H9 (cell line): Measurements from ENCODE around the gene BAIAP2L1. TPM values are rescaled to one million over a fixed set of nuclear protein-coding genes. Genes with fewer than 3 reads are reported as not detected.

Source experiments
- DNase-seq: peaks from one replicate; pipeline ENCODE4 v3.0.0-alpha.2; 2017
- H2AFZ ChIP-seq: one replicate; pipeline ENCODE4 v1.6.1; 2013; ENCODE audit warnings: mild to moderate bottlenecking, low read length, control low read depth, moderate library complexity
- H2AK5ac ChIP-seq: 2 replicates; pipeline ENCODE4 v1.6.1; 2013; ENCODE audit warnings: low read length, control low read depth, mixed read lengths; ENCODE audit not compliant: insufficient read length
- H2BK120ac ChIP-seq: one replicate; pipeline ENCODE4 v1.6.1; 2013; ENCODE audit warnings: low read depth, mild to moderate bottlenecking, low read length, control low read depth, inconsistent platforms; ENCODE audit not compliant: poor library complexity, severe bottlenecking
- H2BK12ac ChIP-seq: 2 replicates; pipeline ENCODE4 v1.6.1; 2013; ENCODE audit warnings: low read length, control low read depth, mixed read lengths, low read depth; ENCODE audit not compliant: insufficient read length
- H2BK15ac ChIP-seq: 2 replicates; pipeline ENCODE4 v1.6.1; 2013; ENCODE audit warnings: low read depth, low read length, control low read depth
- H2BK20ac ChIP-seq: one replicate; pipeline ENCODE4 v1.6.1; 2013; ENCODE audit warnings: low read depth, mild to moderate bottlenecking, low read length, control low read depth, inconsistent platforms; ENCODE audit not compliant: poor library complexity, severe bottlenecking
- H2BK5ac ChIP-seq: 2 replicates; pipeline ENCODE4 v1.6.1; 2013; ENCODE audit warnings: low read length, control low read depth, mixed read lengths; ENCODE audit not compliant: insufficient read length
- H3K14ac ChIP-seq: 2 replicates; pipeline ENCODE4 v1.6.1; 2013; ENCODE audit warnings: low read length, control low read depth; ENCODE audit not compliant: insufficient read depth
- H3K18ac ChIP-seq: 2 replicates; pipeline ENCODE4 v1.6.1; 2013; ENCODE audit warnings: low read depth, mild to moderate bottlenecking, mixed read lengths, low read length, control low read depth; ENCODE audit not compliant: insufficient read length
- H3K23ac ChIP-seq: 2 replicates; pipeline ENCODE4 v1.6.1; 2013; ENCODE audit warnings: low read length, control low read depth, mixed read lengths, low read depth; ENCODE audit not compliant: insufficient read length
- H3K23me2 ChIP-seq: 2 replicates; pipeline ENCODE4 v1.6.1; 2013; ENCODE audit warnings: low read depth, mild to moderate bottlenecking, mixed read lengths, low read length, control low read depth; ENCODE audit not compliant: insufficient read length, poor library complexity, severe bottlenecking
- H3K27ac ChIP-seq: 2 replicates; pipeline ENCODE4 v1.5.1; 2013; ENCODE audit warnings: low read length, control low read depth, mixed read lengths, low read depth; ENCODE audit not compliant: insufficient read length
- H3K27me3 ChIP-seq: 2 replicates; pipeline ENCODE4 v1.6.1; 2013; ENCODE audit warnings: low read length, control low read depth, inconsistent platforms; ENCODE audit not compliant: insufficient read depth
- H3K4ac ChIP-seq: 2 replicates; pipeline ENCODE4 v1.6.1; 2013; ENCODE audit warnings: low read depth, mild to moderate bottlenecking, control low read depth, inconsistent platforms, low read length, moderate library complexity
- H3K4me1 ChIP-seq: 2 replicates; pipeline ENCODE4 v1.6.1; 2013; ENCODE audit warnings: low read length, control low read depth, inconsistent platforms; ENCODE audit not compliant: insufficient read depth
- H3K4me2 ChIP-seq: 2 replicates; pipeline ENCODE4 v1.6.1; 2013; ENCODE audit warnings: low read length, control low read depth, mixed read lengths; ENCODE audit not compliant: insufficient read length, insufficient read depth
- H3K56ac ChIP-seq: 2 replicates; pipeline ENCODE4 v1.6.1; 2013; ENCODE audit warnings: low read depth, mild to moderate bottlenecking, mixed read lengths, low read length, control low read depth; ENCODE audit not compliant: insufficient read length
- H3K79me1 ChIP-seq: 2 replicates; pipeline ENCODE4 v1.6.1; 2013; ENCODE audit warnings: low read depth, mild to moderate bottlenecking, moderate library complexity, low read length, control low read depth, inconsistent platforms; ENCODE audit not compliant: insufficient read depth, poor library complexity, severe bottlenecking
- H3K79me2 ChIP-seq: 2 replicates; pipeline ENCODE4 v1.6.1; 2013; ENCODE audit warnings: low read length, control low read depth, inconsistent platforms; ENCODE audit not compliant: insufficient read depth
- H3K9ac ChIP-seq: 2 replicates; pipeline ENCODE4 v1.6.1; 2013; ENCODE audit warnings: low read length, control low read depth, mixed read lengths; ENCODE audit not compliant: insufficient read length; ENCODE audit errors: extremely low read depth
- H3K9me3 ChIP-seq: one replicate; pipeline ENCODE4 v1.6.1; 2013; ENCODE audit warnings: low read depth, low read length, inconsistent platforms; ENCODE audit not compliant: control insufficient read depth
- H3T11ph ChIP-seq: one replicate; pipeline ENCODE4 v1.6.1; 2013; ENCODE audit warnings: mild to moderate bottlenecking, low read length, control low read depth, inconsistent platforms
- H4K20me1 ChIP-seq: one replicate; pipeline ENCODE4 v1.6.1; 2013; ENCODE audit not compliant: control insufficient read depth, insufficient read length, insufficient read depth
- H4K5ac ChIP-seq: 2 replicates; pipeline ENCODE4 v1.6.1; 2013; ENCODE audit warnings: low read depth, mild to moderate bottlenecking, mixed read lengths, low read length, control low read depth; ENCODE audit not compliant: insufficient read length
- H4K8ac ChIP-seq: replicated peaks from 2 replicates; pipeline ENCODE4 v1.6.1; 2013; ENCODE audit warnings: low read length, control low read depth, mixed read lengths, low read depth; ENCODE audit not compliant: insufficient read length
- H4K91ac ChIP-seq: 2 replicates; pipeline ENCODE4 v1.6.1; 2013; ENCODE audit warnings: low read depth, mild to moderate bottlenecking, moderate library complexity, mixed read lengths, low read length, control low read depth; ENCODE audit not compliant: insufficient read length
- H3K27ac Mint-ChIP-seq, 3 experiments: 2 replicates in 2 of 3; 3 replicates in 1 of 3; pipeline ENCODE4 v1.8.0; 2020 to 2021; ENCODE audit warnings: mixed read lengths in 3 of 3, mild to moderate bottlenecking in 1 of 3, moderate library complexity in 1 of 3
- H3K27me3 Mint-ChIP-seq: 2 replicates; pipeline ENCODE4 v1.8.0; 2021; ENCODE audit warnings: low read depth, mild to moderate bottlenecking, moderate library complexity, mixed read lengths
- H3K36me3 Mint-ChIP-seq, 3 experiments: 2 replicates in 2 of 3; 3 replicates in 1 of 3; pipeline ENCODE4 v1.8.0; 2020 to 2021; ENCODE audit warnings: low read depth in 3 of 3, mixed read lengths in 3 of 3; ENCODE audit not compliant: insufficient read depth in 1 of 3
- H3K4me1 Mint-ChIP-seq, 2 experiments: 2 replicates each; pipeline ENCODE4 v1.8.0; 2020; ENCODE audit warnings: mixed read lengths in 2 of 2
- H3K4me3 Mint-ChIP-seq, 2 experiments: 2 replicates in 1 of 2; 3 replicates in 1 of 2; pipeline ENCODE4 v1.8.0; 2020 to 2021; ENCODE audit warnings: mild to moderate bottlenecking in 2 of 2, mixed read lengths in 2 of 2, moderate library complexity in 1 of 2
- H3K9me3 Mint-ChIP-seq, 2 experiments: 2 replicates in 1 of 2; 3 replicates in 1 of 2; pipeline ENCODE4 v1.8.0; 2020; ENCODE audit warnings: mild to moderate bottlenecking in 2 of 2, mixed read lengths in 2 of 2, moderate library complexity in 1 of 2
- WGBS: extraction: QIAGEN DNeasy Blood & Tissue Kit; methylation state at CpG from one replicate; pipeline ENCODE4 v1.1.7; 2013; ENCODE audit warnings: missing lambda C conversion rate, low lambda C conversion rate, mixed read lengths; ENCODE audit not compliant: insufficient read length; ENCODE audit errors: extremely low coverage; 5-methylcytosine and 5-hydroxymethylcytosine counted together
- total RNA-seq: library from RNA; stranded (reverse); gene quantifications from 2 replicates; pipeline ENCODE4 v1.2.1, GENCODE V29; 2021
- TF ChIP-seq, protein P1 (sequence below): fragments of 200-600 bp; sonication (generic); conservative IDR thresholded peaks from 3 replicates; pipeline ENCODE4 v1.8.0; 2021; ENCODE audit warnings: antibody characterized with exemption, mild to moderate bottlenecking

Gene BAIAP2L1
- total RNA-seq, 1 experiment from 2014 or later, result 25.9 TPM

DNA sequence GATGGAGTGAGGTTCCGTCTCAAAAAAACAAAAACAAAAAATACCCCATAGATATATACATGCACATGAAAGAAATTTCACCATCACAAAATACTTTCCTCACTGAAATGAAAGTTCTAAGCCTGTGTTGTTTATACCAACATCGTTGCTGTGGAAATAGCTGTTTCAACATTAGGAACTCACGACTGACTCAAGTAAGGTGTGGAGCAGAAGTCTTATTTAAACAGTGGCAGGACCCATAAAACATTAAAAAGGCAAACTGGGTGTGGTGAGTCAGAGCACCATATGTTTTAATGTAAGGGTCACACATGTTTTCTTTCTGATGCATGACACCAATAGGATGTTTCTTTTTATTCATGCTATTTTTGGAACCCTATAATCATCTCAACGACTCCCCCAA, 48.3 kb downstream of the BAIAP2L1 start:
- Mint-ChIP-seq H3K9me3 (no peaks in the 10 kb centered on the region), H3K36me3 (peaks cover 11 to 35% (median 33%) of the 10 kb centered on the region in 3 experiments; a peak in 6 of 7 replicates), H3K27ac (no peak overlapping the region), H3K4me1 (peaks cover 4 to 12% of the 10 kb centered on the region in 2 experiments; a peak in 3 of 4 replicates), H3K27me3 (no peaks in the 10 kb centered on the region), H3K4me3 (no peak overlapping the region)
- Histone ChIP-seq H2BK5ac (no peak overlapping the region), H3K4me2 (no peak overlapping the region), H3K27me3 (no peaks in the 10 kb centered on the region), H3K23ac (no peak overlapping the region), H3K23me2 (no peaks in the 10 kb centered on the region), H3K18ac (no peak overlapping the region), H2AK5ac (no peak overlapping the region), H3T11ph (no peak overlapping the region), H2BK120ac (no peak overlapping the region), H4K8ac (no peak overlapping the region), H3K4ac (no peak overlapping the region), H3K4me1 (no peaks in the 10 kb centered on the region; the same call in 1 of the 2 replicates), H4K5ac (no peak overlapping the region), H2BK20ac (no peak overlapping the region), H4K91ac (no peak overlapping the region), H3K56ac (no peak overlapping the region), H2BK15ac (no peak overlapping the region), H3K79me1 (no peaks in the 10 kb centered on the region), H3K27ac (no peak overlapping the region), H3K9ac (no peak overlapping the region), H2AFZ (no peak overlapping the region), H2BK12ac (no peak overlapping the region), H3K9me3 (no peaks in the 10 kb centered on the region), H3K14ac (no peak overlapping the region), H3K79me2 (no peaks in the 10 kb centered on the region), H4K20me1 (no peaks in the 10 kb centered on the region)
- DNase-seq, result no peak
- no CpG with 5 or more reads among the region's 4 CpGs for WGBS
- TF ChIP-seq, protein P1, sequence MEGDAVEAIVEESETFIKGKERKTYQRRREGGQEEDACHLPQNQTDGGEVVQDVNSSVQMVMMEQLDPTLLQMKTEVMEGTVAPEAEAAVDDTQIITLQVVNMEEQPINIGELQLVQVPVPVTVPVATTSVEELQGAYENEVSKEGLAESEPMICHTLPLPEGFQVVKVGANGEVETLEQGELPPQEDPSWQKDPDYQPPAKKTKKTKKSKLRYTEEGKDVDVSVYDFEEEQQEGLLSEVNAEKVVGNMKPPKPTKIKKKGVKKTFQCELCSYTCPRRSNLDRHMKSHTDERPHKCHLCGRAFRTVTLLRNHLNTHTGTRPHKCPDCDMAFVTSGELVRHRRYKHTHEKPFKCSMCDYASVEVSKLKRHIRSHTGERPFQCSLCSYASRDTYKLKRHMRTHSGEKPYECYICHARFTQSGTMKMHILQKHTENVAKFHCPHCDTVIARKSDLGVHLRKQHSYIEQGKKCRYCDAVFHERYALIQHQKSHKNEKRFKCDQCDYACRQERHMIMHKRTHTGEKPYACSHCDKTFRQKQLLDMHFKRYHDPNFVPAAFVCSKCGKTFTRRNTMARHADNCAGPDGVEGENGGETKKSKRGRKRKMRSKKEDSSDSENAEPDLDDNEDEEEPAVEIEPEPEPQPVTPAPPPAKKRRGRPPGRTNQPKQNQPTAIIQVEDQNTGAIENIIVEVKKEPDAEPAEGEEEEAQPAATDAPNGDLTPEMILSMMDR, result no peak
